Neuronal stem cell (in vitro differentiated cells): ENCODE data around the gene ADSS1.

ENCODE experiments used
- DNase-seq: peaks from one replicate; pipeline ENCODE4 v3.0.0-alpha.2; 2013; ENCODE audit warnings: low spot score
- H2AFZ ChIP-seq: one replicate; pipeline ENCODE4 v1.6.1; 2013; ENCODE audit warnings: mild to moderate bottlenecking, low read length, inconsistent platforms
- H2AK5ac ChIP-seq: 2 replicates; pipeline ENCODE4 v1.6.1; 2013; ENCODE audit warnings: low read depth, mild to moderate bottlenecking, inconsistent platforms, low read length, moderate library complexity, mixed read lengths
- H2BK120ac ChIP-seq: 2 replicates; pipeline ENCODE4 v1.6.1; 2013; ENCODE audit warnings: low read depth, mild to moderate bottlenecking, inconsistent platforms, low read length, moderate library complexity, mixed read lengths
- H2BK12ac ChIP-seq: one replicate; pipeline ENCODE4 v1.6.1; 2013; ENCODE audit warnings: low read length, inconsistent platforms
- H2BK15ac ChIP-seq: 2 replicates; pipeline ENCODE4 v1.6.1; 2013; ENCODE audit warnings: mild to moderate bottlenecking, low read length, inconsistent platforms, mixed read lengths
- H2BK5ac ChIP-seq: one replicate; pipeline ENCODE4 v1.6.1; 2013; ENCODE audit warnings: inconsistent platforms, mild to moderate bottlenecking, low read length, moderate library complexity
- H3K14ac ChIP-seq: one replicate; pipeline ENCODE4 v1.6.1; 2013; ENCODE audit warnings: low read length, inconsistent platforms
- H3K18ac ChIP-seq: 2 replicates; pipeline ENCODE4 v1.6.1; 2013; ENCODE audit warnings: low read length, inconsistent platforms
- H3K23ac ChIP-seq: 2 replicates; pipeline ENCODE4 v1.6.1; 2013; ENCODE audit warnings: low read depth, mild to moderate bottlenecking, mixed read lengths, low read length, inconsistent platforms; ENCODE audit not compliant: poor library complexity
- H3K27ac ChIP-seq: replicated peaks from 3 replicates; pipeline ENCODE4 v1.5.1; 2013; ENCODE audit warnings: low read length, inconsistent platforms
- H3K27me3 ChIP-seq, 3 experiments: 2 replicates each; pipeline ENCODE4 v1.6.1; 2013; ENCODE audit warnings: low read length in 3 of 3, mild to moderate bottlenecking in 2 of 3, inconsistent platforms in 1 of 3, low read depth in 1 of 3, mixed read lengths in 1 of 3, moderate library complexity in 1 of 3; ENCODE audit not compliant: control insufficient read depth in 3 of 3, insufficient read depth in 3 of 3
- H3K36me3 ChIP-seq, 2 donors: replicated peaks in 1 of 2; 2 replicates each; pipeline ENCODE4 v1.6.1; 2013; ENCODE audit warnings: low read length in 2 of 2; ENCODE audit not compliant: control insufficient read depth in 2 of 2, insufficient read depth in 2 of 2
- H3K4ac ChIP-seq: 2 replicates; pipeline ENCODE4 v1.6.1; 2013; ENCODE audit warnings: inconsistent platforms, mild to moderate bottlenecking, low read length, moderate library complexity
- H3K4me1 ChIP-seq, 2 donors: 1 replicate in 1 of 2; 2 replicates in 1 of 2; pipeline ENCODE4 v1.6.1; 2013; ENCODE audit warnings: low read length in 2 of 2, low read depth in 1 of 2; ENCODE audit not compliant: control insufficient read depth in 2 of 2, insufficient read depth in 1 of 2
- H3K4me2 ChIP-seq: one replicate; pipeline ENCODE4 v1.6.1; 2013; ENCODE audit warnings: mild to moderate bottlenecking, low read length, inconsistent platforms; ENCODE audit not compliant: insufficient read depth, poor library complexity, severe bottlenecking
- H3K4me3 ChIP-seq, 2 donors: 2 replicates each; pipeline ENCODE4 v1.5.1; 2013; ENCODE audit warnings: low read length in 2 of 2, mild to moderate bottlenecking in 2 of 2, inconsistent platforms in 1 of 2, moderate library complexity in 1 of 2
- H3K79me1 ChIP-seq: one replicate; pipeline ENCODE4 v1.6.1; 2013; ENCODE audit warnings: low read depth, mild to moderate bottlenecking, inconsistent platforms, low read length, moderate library complexity
- H3K9ac ChIP-seq: one replicate; pipeline ENCODE4 v1.6.1; 2013; ENCODE audit warnings: mild to moderate bottlenecking, low read depth, low read length, inconsistent platforms; ENCODE audit not compliant: poor library complexity
- H3K9me3 ChIP-seq, 2 donors: replicated peaks in 1 of 2; 2 replicates each; pipeline versions ENCODE3 to v1.6.1; 2013; ENCODE audit warnings: low read length in 2 of 2, mild to moderate bottlenecking in 2 of 2, inconsistent platforms in 1 of 2, low read depth in 1 of 2, mixed read lengths in 1 of 2, moderate library complexity in 1 of 2; ENCODE audit not compliant: control insufficient read depth in 2 of 2, insufficient read depth in 1 of 2
- H4K8ac ChIP-seq: one replicate; pipeline ENCODE4 v1.6.1; 2013; ENCODE audit warnings: low read depth, mild to moderate bottlenecking, inconsistent platforms, low read length, moderate library complexity
- H4K91ac ChIP-seq: one replicate; pipeline ENCODE4 v1.6.1; 2013; ENCODE audit warnings: low read length, low read depth, mild to moderate bottlenecking, inconsistent platforms; ENCODE audit not compliant: poor library complexity
- WGBS, 2 donors: extraction: QIAGEN DNeasy Blood & Tissue Kit; methylation state at CpG; one replicate each; pipeline ENCODE4 v1.1.7; 2013; ENCODE audit warnings: missing lambda C conversion rate in 2 of 2, mixed read lengths in 1 of 2; ENCODE audit not compliant: insufficient read length in 2 of 2, insufficient replicate concordance in 1 of 2; ENCODE audit errors: extremely low coverage in 2 of 2; 5-methylcytosine and 5-hydroxymethylcytosine counted together

Gene ADSS1

GRCh38 chr14:104792101-104792884 lies 68.3 kb downstream of the ADSS1 start:
- no peak overlapping the region for H2AK5ac ChIP-seq
- H4K91ac ChIP-seq: no peak overlapping the region
- no peak overlapping the region for H3K14ac ChIP-seq
- H2BK15ac ChIP-seq: no peak overlapping the region
- peaks cover 0 to 15% (median 8%) of the 10 kb centered on the region in 3 experiments for H3K27me3 ChIP-seq
- H3K9me3 ChIP-seq: no peaks in the 10 kb centered on the region
- no peak overlapping the region for H2BK120ac ChIP-seq
- peak overlapping the region; percentile 38 for H3K18ac ChIP-seq
- H4K8ac ChIP-seq: peak overlapping the region; percentile 43
- no peak overlapping the region for H3K4me2 ChIP-seq
- H3K4ac ChIP-seq: no peak overlapping the region
- peaks cover 17 to 64% of the 10 kb centered on the region in 2 donors for H3K36me3 ChIP-seq
- no peak overlapping the region for H3K27ac ChIP-seq
- no peak overlapping the region for H3K4me3 ChIP-seq
- H2AFZ ChIP-seq: no peak overlapping the region
- peak overlapping the region; percentile 80 for H3K9ac ChIP-seq
- no peak for DNase-seq
- H2BK5ac ChIP-seq: peak overlapping the region; percentile 75
- peaks cover 46% of the 10 kb centered on the region for H3K79me1 ChIP-seq
- H3K23ac ChIP-seq: peak overlapping the region; percentile 31
- no peak overlapping the region for H2BK12ac ChIP-seq
- H3K4me1 ChIP-seq: peaks cover 19 to 31% of the 10 kb centered on the region in 2 donors
- WGBS, 2 donors: no CpG with 5 or more reads among the region's 25 CpGs

GRCh38 chr14:104792945-104793702 lies 69.1 kb downstream of the ADSS1 start:
- H2BK120ac ChIP-seq: no peak overlapping the region
- H3K14ac ChIP-seq: no peak overlapping the region
- no peak overlapping the region for H4K8ac ChIP-seq
- H2BK5ac ChIP-seq: peak overlapping the region; percentile 24
- H3K23ac ChIP-seq: no peak overlapping the region
- peaks cover 19 to 39% of the 10 kb centered on the region in 2 donors for H3K4me1 ChIP-seq
- no peak overlapping the region for H2BK12ac ChIP-seq
- H3K18ac ChIP-seq: peak overlapping the region; percentile 38
- H3K9ac ChIP-seq: peak overlapping the region; percentile 50
- H2AK5ac ChIP-seq: no peak overlapping the region
- no peaks in the 10 kb centered on the region for H3K9me3 ChIP-seq
- H3K27ac ChIP-seq: no peak overlapping the region
- no peak overlapping the region for H3K4ac ChIP-seq
- peak overlapping the region; percentile 12 for H3K4me2 ChIP-seq
- H3K27me3 ChIP-seq: peaks cover 0 to 24% (median 16%) of the 10 kb centered on the region in 3 experiments
- no peak overlapping the region for H4K91ac ChIP-seq
- H3K79me1 ChIP-seq: peaks cover 43% of the 10 kb centered on the region
- no CpG with 5 or more reads among the region's 16 CpGs for WGBS, 2 donors
- H2AFZ ChIP-seq: no peak overlapping the region
- H3K36me3 ChIP-seq: peaks cover 17 to 56% of the 10 kb centered on the region in 2 donors
- no peak overlapping the region for H2BK15ac ChIP-seq
- no peak for DNase-seq
- H3K4me3 ChIP-seq: peak overlapping the region in 1 of 2 donors; percentile 6

GRCh38 chr14:104793703-104793959 lies 69.6 kb downstream of the ADSS1 start:
- no peak for DNase-seq
- Histone ChIP-seq H3K4me3 (peak overlapping the region in 1 of 2 donors; percentile 80), H4K91ac (no peak overlapping the region), H3K79me1 (peaks cover 38% of the 10 kb centered on the region), H2AFZ (no peak overlapping the region), H3K23ac (no peak overlapping the region), H3K27ac (no peak overlapping the region), H4K8ac (no peak overlapping the region), H3K36me3 (peaks cover 17 to 51% of the 10 kb centered on the region in 2 donors), H3K4me2 (peak overlapping the region; percentile 12), H2BK5ac (no peak overlapping the region), H3K9ac (no peak overlapping the region), H3K4ac (no peak overlapping the region), H2BK120ac (no peak overlapping the region), H3K14ac (no peak overlapping the region), H2BK15ac (no peak overlapping the region), H2AK5ac (peak overlapping the region; percentile 59), H3K27me3 (peaks cover 0 to 29% (median 21%) of the 10 kb centered on the region in 3 experiments), H3K18ac (peak overlapping the region; percentile 46), H3K9me3 (no peaks in the 10 kb centered on the region), H3K4me1 (peaks cover 19 to 39% of the 10 kb centered on the region in 2 donors), H2BK12ac (no peak overlapping the region)
- WGBS, 2 donors: no CpG with 5 or more reads among the region's 2 CpGs

- Histone ChIP-seq H4K91ac (no peak overlapping the region), H3K9ac (peak overlapping the region; percentile 73), H3K4me3 (peak overlapping the region; percentile 80 to 89), H3K79me1 (peaks cover 38% of the 10 kb centered on the region), H3K4me1 (peaks cover 19 to 39% of the 10 kb centered on the region in 2 donors), H2AK5ac (peak overlapping the region; percentile 59), H2BK5ac (no peak overlapping the region), H3K23ac (peak overlapping the region; percentile 46), H3K18ac (no peak overlapping the region), H4K8ac (no peak overlapping the region), H2AFZ (no peak overlapping the region), H2BK12ac (no peak overlapping the region), H3K9me3 (no peaks in the 10 kb centered on the region), H3K27ac (no peak overlapping the region), H3K4ac (no peak overlapping the region), H3K4me2 (peak overlapping the region; percentile 90), H3K14ac (no peak overlapping the region), H2BK120ac (no peak overlapping the region), H2BK15ac (no peak overlapping the region), H3K27me3 (peaks cover 0 to 33% (median 26%) of the 10 kb centered on the region in 3 experiments), H3K36me3 (peaks cover 17 to 46% of the 10 kb centered on the region in 2 donors)
- DNase-seq: no peak
- WGBS, 2 donors: no CpG with 5 or more reads among the region's 15 CpGs
Observed at GRCh38 chr14:104794099-104794498, 70.1 kb downstream of the ADSS1 start.
